ENCODE results near the gene RAB11B.

Gene RAB11B

GRCh38 chr19:8452446-8453123, 62.4 kb downstream of the RAB11B start:
- no peak overlapping the region for H3K4me3 ChIP-seq (ENCODE audit: low read depth, low read length)
- TF ChIP-seq CTCF (IDR thresholded peaks at IDR 0.05; ENCODE audit: low read depth, low read length), result no peak

GRCh38 chr19:8453616-8454015, 63.5 kb downstream of the RAB11B start:
- TF ChIP-seq CTCF (IDR thresholded peaks at IDR 0.05; ENCODE audit: low read depth, low read length), result no peak
- H3K4me3 ChIP-seq (ENCODE audit: low read depth, low read length), result no peak overlapping the region

All from WI38 (cell line).